ENCODE results near the gene FAM222A.

The FAM222A gene

DNA sequence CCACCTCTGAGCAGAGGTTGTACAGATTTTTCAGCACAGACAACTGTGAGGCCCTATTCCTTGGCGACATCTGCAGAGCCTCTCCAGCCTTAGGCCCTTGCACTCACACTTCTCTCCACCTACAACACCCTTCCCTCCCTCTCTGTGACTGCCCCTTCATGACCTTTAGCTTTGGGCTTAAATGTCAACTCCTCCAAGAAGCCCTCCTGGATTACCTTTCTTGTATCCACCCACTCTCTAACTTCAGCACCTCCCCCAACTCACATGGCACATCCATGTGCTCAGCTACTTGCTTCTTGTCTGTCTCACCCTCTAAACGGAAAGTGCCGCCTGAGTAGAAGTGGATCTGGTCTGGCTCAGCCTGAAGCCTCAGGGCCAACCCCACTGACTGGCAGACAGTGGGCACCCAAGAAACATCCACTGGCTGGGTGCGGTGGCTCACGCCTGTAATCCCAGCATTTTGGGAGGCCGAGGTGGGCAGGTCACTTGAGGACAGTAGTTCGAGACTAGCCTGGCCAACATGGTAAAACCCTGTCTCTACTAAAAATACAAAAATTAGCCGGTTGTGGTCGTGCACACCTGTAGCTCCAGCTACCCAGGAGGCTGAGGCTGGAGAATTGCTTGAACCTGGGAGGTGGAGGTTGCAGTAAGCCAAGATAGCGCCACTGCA is 97.5 kb downstream of the FAM222A start:
- CTCF ChIA-PET: interaction anchor here (1.4 kb wide), 1 partner anchor 34 kb away, joined by 5 read pairs; no protein-coding TSS in a partner anchor

GRCh38 chr12:109811624-109811995 is 98.0 kb downstream of the FAM222A start:
- Histone ChIP-seq H3K4me1 (ENCODE audit: control insufficient read depth, insufficient read depth, low read length) (no peaks in the 10 kb centered on the region), H3K36me3 (ENCODE audit: control insufficient read depth in 2 of 2, insufficient read depth in 1 of 2, low read length in 2 of 2) (peaks cover 0 to 9% of the 10 kb centered on the region in 2 experiments; a peak in 1 of 3 replicates), H3K9me3 (ENCODE audit: control insufficient read depth, insufficient read depth, low read depth, low read length) (no peaks in the 10 kb centered on the region), H3K4me3 (ENCODE audit: low read depth, low read length) (no peak overlapping the region), H3K27ac (ENCODE audit: extremely low read depth, low read depth, low read length) (no peak overlapping the region)
- POLR2A ChIA-PET: no interaction called here
- TF ChIP-seq SP3 (tag by site-specific recombination; IDR thresholded peaks at IDR 0.05) (no peak), ZNF561 (tag by site-specific recombination; IDR thresholded peaks at IDR 0.05; ENCODE audit: borderline replicate concordance) (no peak), ZNF776 (tag by site-specific recombination; IDR thresholded peaks at IDR 0.05; ENCODE audit: borderline replicate concordance) (no peak), OVOL3 (tag by site-specific recombination; IDR thresholded peaks at IDR 0.05) (no peak), ZNF239 (tag by site-specific recombination; IDR thresholded peaks at IDR 0.05) (no peak), SP7 (tag by site-specific recombination; IDR thresholded peaks at IDR 0.05) (no peak), ZNF654 (tag by site-specific recombination; IDR thresholded peaks at IDR 0.05; ENCODE audit: low read depth) (no peak), ZNF530 (tag by site-specific recombination; IDR thresholded peaks at IDR 0.05; ENCODE audit: low read depth) (no peak), ZNF747 (tag by site-specific recombination; IDR thresholded peaks at IDR 0.05) (no peak), ZFP69B (tag by site-specific recombination; IDR thresholded peaks at IDR 0.05) (no peak), KLF7 (tag by site-specific recombination; IDR thresholded peaks at IDR 0.05; ENCODE audit: borderline replicate concordance) (no peak), ZNF544 (tag by site-specific recombination; IDR thresholded peaks at IDR 0.05) (no peak), SALL2 (tag by site-specific recombination; IDR thresholded peaks at IDR 0.05; ENCODE audit: borderline replicate concordance) (no peak), ZNF677 (tag by site-specific recombination; IDR thresholded peaks at IDR 0.05) (no peak)
- TF ChIP-seq, protein P1, sequence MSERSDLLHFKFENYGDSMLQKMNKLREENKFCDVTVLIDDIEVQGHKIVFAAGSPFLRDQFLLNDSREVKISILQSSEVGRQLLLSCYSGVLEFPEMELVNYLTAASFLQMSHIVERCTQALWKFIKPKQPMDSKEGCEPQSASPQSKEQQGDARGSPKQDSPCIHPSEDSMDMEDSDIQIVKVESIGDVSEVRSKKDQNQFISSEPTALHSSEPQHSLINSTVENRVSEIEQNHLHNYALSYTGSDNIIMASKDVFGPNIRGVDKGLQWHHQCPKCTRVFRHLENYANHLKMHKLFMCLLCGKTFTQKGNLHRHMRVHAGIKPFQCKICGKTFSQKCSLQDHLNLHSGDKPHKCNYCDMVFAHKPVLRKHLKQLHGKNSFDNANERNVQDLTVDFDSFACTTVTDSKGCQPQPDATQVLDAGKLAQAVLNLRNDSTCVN (tag by site-specific recombination; optimal IDR thresholded peaks at IDR 0.05): no peak
- CTCF ChIA-PET: interaction anchor here (1.4 kb wide), 1 partner anchor 34 kb away, joined by 5 read pairs; no protein-coding TSS in a partner anchor

More for the DNA sequence above, 97.5 kb downstream of the FAM222A start:
- POLR2A ChIA-PET: no interaction called here
- no peak overlapping the region for H3K27ac ChIP-seq (ENCODE audit: extremely low read depth, low read depth, low read length)
- no peaks in the 10 kb centered on the region for H3K9me3 ChIP-seq (ENCODE audit: control insufficient read depth, insufficient read depth, low read depth, low read length)
- H3K36me3 ChIP-seq (ENCODE audit: control insufficient read depth in 2 of 2, insufficient read depth in 1 of 2, low read length in 2 of 2): peaks cover 0 to 9% of the 10 kb centered on the region in 2 experiments; a peak in 1 of 3 replicates
- no peaks in the 10 kb centered on the region for H3K4me1 ChIP-seq (ENCODE audit: control insufficient read depth, insufficient read depth, low read length)
- TF ChIP-seq, protein P2, sequence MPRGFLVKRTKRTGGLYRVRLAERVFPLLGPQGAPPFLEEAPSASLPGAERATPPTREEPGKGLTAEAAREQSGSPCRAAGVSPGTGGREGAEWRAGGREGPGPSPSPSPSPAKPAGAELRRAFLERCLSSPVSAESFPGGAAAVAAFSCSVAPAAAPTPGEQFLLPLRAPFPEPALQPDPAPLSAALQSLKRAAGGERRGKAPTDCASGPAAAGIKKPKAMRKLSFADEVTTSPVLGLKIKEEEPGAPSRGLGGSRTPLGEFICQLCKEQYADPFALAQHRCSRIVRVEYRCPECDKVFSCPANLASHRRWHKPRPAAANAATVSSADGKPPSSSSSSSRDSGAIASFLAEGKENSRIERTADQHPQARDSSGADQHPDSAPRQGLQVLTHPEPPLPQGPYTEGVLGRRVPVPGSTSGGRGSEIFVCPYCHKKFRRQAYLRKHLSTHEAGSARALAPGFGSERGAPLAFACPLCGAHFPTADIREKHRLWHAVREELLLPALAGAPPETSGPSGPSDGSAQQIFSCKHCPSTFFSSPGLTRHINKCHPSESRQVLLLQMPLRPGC (tag by site-specific recombination; IDR thresholded peaks at IDR 0.05): no peak
- TF ChIP-seq SCRT2 (tag by site-specific recombination; IDR thresholded peaks at IDR 0.05) (peak; percentile 66), ZNF654 (tag by site-specific recombination; IDR thresholded peaks at IDR 0.05; ENCODE audit: low read depth) (no peak)
- no peak overlapping the region for H3K4me3 ChIP-seq (ENCODE audit: low read depth, low read length)

- no peaks in the 10 kb centered on the region for H3K4me1 ChIP-seq (ENCODE audit: control insufficient read depth, insufficient read depth, low read length)
- H3K9me3 ChIP-seq (ENCODE audit: control insufficient read depth, insufficient read depth, low read depth, low read length): no peaks in the 10 kb centered on the region
- ChIA-PET POLR2A (no interaction called here), CTCF (interaction anchor here (2.6 kb wide), 1 partner anchor 8 kb away, joined by 15 read pairs; no protein-coding TSS in a partner anchor)
- H3K27ac ChIP-seq (ENCODE audit: extremely low read depth, low read depth, low read length): no peak overlapping the region
- peak; percentile 100 for TF ChIP-seq ZBTB17 (tag by site-specific recombination; IDR thresholded peaks at IDR 0.05)
- TF ChIP-seq, protein P3, sequence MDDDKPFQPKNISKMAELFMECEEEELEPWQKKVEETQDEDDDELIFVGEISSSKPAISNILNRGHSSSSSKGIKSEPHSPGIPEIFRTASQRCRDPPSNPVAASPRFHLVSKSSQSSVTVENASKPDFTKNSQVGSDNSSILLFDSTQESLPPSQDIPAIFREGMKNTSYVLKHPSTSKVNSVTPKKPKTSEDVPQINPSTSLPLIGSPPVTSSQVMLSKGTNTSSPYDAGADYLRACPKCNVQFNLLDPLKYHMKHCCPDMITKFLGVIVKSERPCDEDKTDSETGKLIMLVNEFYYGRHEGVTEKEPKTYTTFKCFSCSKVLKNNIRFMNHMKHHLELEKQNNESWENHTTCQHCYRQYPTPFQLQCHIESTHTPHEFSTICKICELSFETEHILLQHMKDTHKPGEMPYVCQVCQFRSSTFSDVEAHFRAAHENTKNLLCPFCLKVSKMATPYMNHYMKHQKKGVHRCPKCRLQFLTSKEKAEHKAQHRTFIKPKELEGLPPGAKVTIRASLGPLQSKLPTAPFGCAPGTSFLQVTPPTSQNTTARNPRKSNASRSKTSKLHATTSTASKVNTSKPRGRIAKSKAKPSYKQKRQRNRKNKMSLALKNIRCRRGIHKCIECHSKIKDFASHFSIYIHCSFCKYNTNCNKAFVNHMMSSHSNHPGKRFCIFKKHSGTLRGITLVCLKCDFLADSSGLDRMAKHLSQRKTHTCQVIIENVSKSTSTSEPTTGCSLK (tag by site-specific recombination; IDR thresholded peaks at IDR 0.05): peak; percentile 38; the same call in 1 of the 2 replicates
- TF ChIP-seq ZNF561 (tag by site-specific recombination; IDR thresholded peaks at IDR 0.05; ENCODE audit: borderline replicate concordance): no peak
- TF ChIP-seq, protein P4, sequence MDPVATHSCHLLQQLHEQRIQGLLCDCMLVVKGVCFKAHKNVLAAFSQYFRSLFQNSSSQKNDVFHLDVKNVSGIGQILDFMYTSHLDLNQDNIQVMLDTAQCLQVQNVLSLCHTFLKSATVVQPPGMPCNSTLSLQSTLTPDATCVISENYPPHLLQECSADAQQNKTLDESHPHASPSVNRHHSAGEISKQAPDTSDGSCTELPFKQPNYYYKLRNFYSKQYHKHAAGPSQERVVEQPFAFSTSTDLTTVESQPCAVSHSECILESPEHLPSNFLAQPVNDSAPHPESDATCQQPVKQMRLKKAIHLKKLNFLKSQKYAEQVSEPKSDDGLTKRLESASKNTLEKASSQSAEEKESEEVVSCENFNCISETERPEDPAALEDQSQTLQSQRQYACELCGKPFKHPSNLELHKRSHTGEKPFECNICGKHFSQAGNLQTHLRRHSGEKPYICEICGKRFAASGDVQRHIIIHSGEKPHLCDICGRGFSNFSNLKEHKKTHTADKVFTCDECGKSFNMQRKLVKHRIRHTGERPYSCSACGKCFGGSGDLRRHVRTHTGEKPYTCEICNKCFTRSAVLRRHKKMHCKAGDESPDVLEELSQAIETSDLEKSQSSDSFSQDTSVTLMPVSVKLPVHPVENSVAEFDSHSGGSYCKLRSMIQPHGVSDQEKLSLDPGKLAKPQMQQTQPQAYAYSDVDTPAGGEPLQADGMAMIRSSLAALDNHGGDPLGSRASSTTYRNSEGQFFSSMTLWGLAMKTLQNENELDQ (tag by site-specific recombination; IDR thresholded peaks at IDR 0.05; ENCODE audit: low read depth): no peak
- TF ChIP-seq WT1 (tag by site-specific recombination; IDR thresholded peaks at IDR 0.05): no peak
- peak; percentile 99 for TF ChIP-seq ZNF366 (tag by site-specific recombination; conservative IDR thresholded peaks at IDR 0.05)
- TF ChIP-seq ZFP3 (tag by site-specific recombination; IDR thresholded peaks at IDR 0.05; ENCODE audit: low read depth): no peak
- peaks cover 0 to 9% of the 10 kb centered on the region in 2 experiments; a peak in 1 of 3 replicates for H3K36me3 ChIP-seq (ENCODE audit: control insufficient read depth in 2 of 2, insufficient read depth in 1 of 2, low read length in 2 of 2)
- no peak overlapping the region for H3K4me3 ChIP-seq (ENCODE audit: low read depth, low read length)
Observed at GRCh38 chr12:109813810-109814416, 100.3 kb downstream of the FAM222A start.

Measured in HEK293 (cell line).